Parathyroid adenoma (tissue), 2 donors: ENCODE data around the gene BMP15.

Experiments used
- H2AFZ ChIP-seq: fragments of 300-600 bp; sonication (generic); one replicate; pipeline ENCODE4 v1.7.0; 2017; ENCODE audit warnings: antibody characterized with exemption, mild to moderate bottlenecking
- H3K27ac ChIP-seq: fragments of 300-600 bp; sonication (generic); one replicate; pipeline ENCODE4 v1.7.0; 2017
- H3K27me3 ChIP-seq: fragments of 300-600 bp; sonication (generic); one replicate; pipeline ENCODE4 v1.7.0; 2017; ENCODE audit warnings: low read length; ENCODE audit not compliant: control insufficient read depth, insufficient read depth
- H3K36me3 ChIP-seq: fragments of 300-600 bp; sonication (generic); one replicate; pipeline ENCODE4 v1.7.0; 2017; ENCODE audit warnings: low read length; ENCODE audit not compliant: control insufficient read depth, insufficient read depth
- H3K4me1 ChIP-seq: fragments of 300-600 bp; sonication (generic); one replicate; pipeline ENCODE4 v1.7.0; 2017; ENCODE audit warnings: control low read depth
- H3K4me2 ChIP-seq: fragments of 300-600 bp; sonication (generic); one replicate; pipeline ENCODE4 v1.7.0; 2017; ENCODE audit warnings: low read length
- H3K4me3 ChIP-seq: fragments of 300-600 bp; sonication (generic); one replicate; pipeline ENCODE4 v1.7.0; 2017; ENCODE audit warnings: low read depth, low read length
- H3K79me2 ChIP-seq: fragments of 300-600 bp; sonication (generic); one replicate; pipeline ENCODE4 v1.7.0; 2017; ENCODE audit warnings: control low read depth
- H3K9ac ChIP-seq: fragments of 300-600 bp; sonication (generic); one replicate; pipeline ENCODE4 v1.7.0; 2017; ENCODE audit warnings: mild to moderate bottlenecking
- H3K9me3 ChIP-seq: fragments of 300-600 bp; sonication (generic); one replicate; pipeline ENCODE4 v1.7.0; 2017; ENCODE audit warnings: low read length; ENCODE audit not compliant: control insufficient read depth
- TF ChIP-seq, protein P1 (sequence below): fragments of 300-600 bp; sonication (generic); IDR thresholded peaks from one replicate; pipeline ENCODE4 v1.7.0; 2017; ENCODE audit warnings: antibody characterized with exemption, mild to moderate bottlenecking
- donor health status: primary hyperparathyroidism.

Gene BMP15

GRCh38 chrX:50893047-50893446 is 17.5 kb upstream of the BMP15 start:
- H3K4me3 ChIP-seq = no peak overlapping the region
- no peaks in the 10 kb centered on the region for H3K9me3 ChIP-seq
- H3K36me3 ChIP-seq = no peaks in the 10 kb centered on the region
- H3K9ac ChIP-seq = no peak overlapping the region
- H2AFZ ChIP-seq = no peak overlapping the region
- H3K27ac ChIP-seq = no peak overlapping the region
- H3K4me2 ChIP-seq = no peak overlapping the region
- H3K79me2 ChIP-seq = no peaks in the 10 kb centered on the region
- no peaks in the 10 kb centered on the region for H3K27me3 ChIP-seq
- TF ChIP-seq, protein P1, sequence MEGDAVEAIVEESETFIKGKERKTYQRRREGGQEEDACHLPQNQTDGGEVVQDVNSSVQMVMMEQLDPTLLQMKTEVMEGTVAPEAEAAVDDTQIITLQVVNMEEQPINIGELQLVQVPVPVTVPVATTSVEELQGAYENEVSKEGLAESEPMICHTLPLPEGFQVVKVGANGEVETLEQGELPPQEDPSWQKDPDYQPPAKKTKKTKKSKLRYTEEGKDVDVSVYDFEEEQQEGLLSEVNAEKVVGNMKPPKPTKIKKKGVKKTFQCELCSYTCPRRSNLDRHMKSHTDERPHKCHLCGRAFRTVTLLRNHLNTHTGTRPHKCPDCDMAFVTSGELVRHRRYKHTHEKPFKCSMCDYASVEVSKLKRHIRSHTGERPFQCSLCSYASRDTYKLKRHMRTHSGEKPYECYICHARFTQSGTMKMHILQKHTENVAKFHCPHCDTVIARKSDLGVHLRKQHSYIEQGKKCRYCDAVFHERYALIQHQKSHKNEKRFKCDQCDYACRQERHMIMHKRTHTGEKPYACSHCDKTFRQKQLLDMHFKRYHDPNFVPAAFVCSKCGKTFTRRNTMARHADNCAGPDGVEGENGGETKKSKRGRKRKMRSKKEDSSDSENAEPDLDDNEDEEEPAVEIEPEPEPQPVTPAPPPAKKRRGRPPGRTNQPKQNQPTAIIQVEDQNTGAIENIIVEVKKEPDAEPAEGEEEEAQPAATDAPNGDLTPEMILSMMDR = no peak
- H3K4me1 ChIP-seq = no peaks in the 10 kb centered on the region

DNA sequence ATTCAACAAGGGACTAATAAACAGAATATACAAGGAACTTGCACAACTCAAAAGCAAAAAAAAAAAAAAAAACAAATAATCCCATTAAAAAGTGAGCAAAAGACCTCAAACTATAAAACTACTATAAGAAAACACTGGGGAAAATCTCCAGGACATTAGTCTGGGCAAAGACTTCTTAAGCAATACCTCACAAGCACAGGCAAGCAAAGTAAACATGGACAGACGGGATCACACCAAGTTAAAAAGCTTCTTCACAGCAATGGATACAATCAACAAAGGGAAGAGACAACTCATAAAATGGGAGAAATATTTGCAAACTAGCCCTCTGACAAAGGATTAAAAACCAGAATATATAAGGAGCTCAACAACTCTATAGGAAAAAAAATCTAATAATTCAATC is 17.1 kb upstream of the BMP15 start:
- Histone ChIP-seq H3K4me3 (no peak overlapping the region), H3K79me2 (no peaks in the 10 kb centered on the region), H2AFZ (no peak overlapping the region), H3K27me3 (no peaks in the 10 kb centered on the region), H3K9me3 (no peaks in the 10 kb centered on the region), H3K4me2 (no peak overlapping the region), H3K4me1 (no peaks in the 10 kb centered on the region), H3K9ac (no peak overlapping the region), H3K36me3 (no peaks in the 10 kb centered on the region), H3K27ac (no peak overlapping the region)
- TF ChIP-seq, protein P1 = no peak

DNA sequence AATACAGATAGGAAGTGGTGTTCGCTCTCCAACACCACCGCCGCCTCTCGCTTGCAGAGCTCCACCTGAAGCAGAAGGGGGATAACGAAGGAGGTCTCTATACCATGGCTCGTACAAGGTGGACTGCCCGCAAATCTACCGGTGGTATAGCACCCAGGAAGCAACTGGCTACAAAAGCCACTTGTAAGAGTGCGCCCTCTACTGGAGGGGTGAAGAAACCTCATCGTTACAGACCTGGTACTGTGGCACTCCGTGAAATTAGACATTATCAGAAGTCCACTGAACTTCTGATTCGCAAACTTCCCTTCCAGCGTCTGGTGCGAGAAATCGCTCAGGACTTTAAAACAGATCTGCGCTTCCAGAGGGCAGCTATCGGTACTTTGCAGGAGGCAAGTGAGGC is 5.2 kb upstream of the BMP15 start:
- no peak overlapping the region for H3K4me3 ChIP-seq
- H2AFZ ChIP-seq = no peak overlapping the region
- no peak overlapping the region for H3K9ac ChIP-seq
- TF ChIP-seq, protein P1 = no peak
- H3K79me2 ChIP-seq = no peaks in the 10 kb centered on the region
- no peak overlapping the region for H3K27ac ChIP-seq
- no peaks in the 10 kb centered on the region for H3K9me3 ChIP-seq
- no peaks in the 10 kb centered on the region for H3K27me3 ChIP-seq
- H3K4me2 ChIP-seq = no peak overlapping the region
- no peaks in the 10 kb centered on the region for H3K36me3 ChIP-seq
- H3K4me1 ChIP-seq = no peaks in the 10 kb centered on the region

DNA sequence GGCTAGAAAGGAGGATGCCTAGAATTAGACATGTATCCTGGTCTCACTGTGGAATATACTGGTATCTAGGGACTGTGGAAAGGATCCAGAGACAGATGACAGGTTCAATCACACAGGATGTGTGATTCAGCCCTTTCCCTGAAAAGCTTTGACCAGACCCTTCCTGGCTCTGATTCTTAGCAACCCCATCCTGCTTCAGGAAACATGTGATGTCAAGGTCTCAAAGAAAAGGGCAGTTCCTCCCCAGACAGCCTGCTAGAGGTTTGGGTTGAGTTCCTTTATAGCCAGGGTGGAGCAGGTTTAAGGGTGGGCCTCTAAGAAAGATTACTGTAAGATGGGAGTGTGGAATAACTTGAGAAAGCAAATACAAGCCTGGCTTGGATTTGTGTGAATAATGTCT is 3.0 kb downstream of the BMP15 start:
- no peaks in the 10 kb centered on the region for H3K9me3 ChIP-seq
- H3K4me1 ChIP-seq = no peaks in the 10 kb centered on the region
- no peak overlapping the region for H3K4me2 ChIP-seq
- no peak overlapping the region for H2AFZ ChIP-seq
- H3K27ac ChIP-seq = no peak overlapping the region
- TF ChIP-seq, protein P1 = no peak
- no peak overlapping the region for H3K9ac ChIP-seq
- H3K36me3 ChIP-seq = no peaks in the 10 kb centered on the region
- H3K27me3 ChIP-seq = no peaks in the 10 kb centered on the region
- H3K4me3 ChIP-seq = no peak overlapping the region
- H3K79me2 ChIP-seq = no peaks in the 10 kb centered on the region

GRCh38 chrX:50920132-50920531 is 9.6 kb downstream of the BMP15 start:
- Histone ChIP-seq H3K9me3 (no peaks in the 10 kb centered on the region), H3K36me3 (no peaks in the 10 kb centered on the region), H3K27me3 (no peaks in the 10 kb centered on the region), H3K4me2 (no peak overlapping the region), H3K9ac (no peak overlapping the region), H3K4me1 (no peaks in the 10 kb centered on the region), H3K79me2 (no peaks in the 10 kb centered on the region), H3K27ac (no peak overlapping the region), H2AFZ (no peak overlapping the region), H3K4me3 (no peak overlapping the region)
- TF ChIP-seq, protein P1 = peak; percentile 28
